Measurements from ENCODE around the gene ZNF76. TPM values are rescaled to one million over a fixed set of nuclear protein-coding genes. Genes with fewer than 3 reads are reported as not detected.
"Not testable (repeated sequence)": the region's sequence is repeated elsewhere in the genome, so short reads cannot be mapped to it uniquely, and the experiment has no call there.

The ZNF76 gene
- total RNA-seq, 4 donors from 2014 or later, result 19.6 to 52.5 (median 27.5) TPM

GRCh38 chr6:35327349-35328027, 68.0 kb downstream of the ZNF76 start:
- peaks cover 12% of the 10 kb centered on the region for H3K36me3 ChIP-seq
- DNase-seq (ENCODE audit: low spot score in 2 of 2), result no peak
- no peaks in the 10 kb centered on the region for H3K27me3 ChIP-seq
- H3K4me1 ChIP-seq, result no peaks in the 10 kb centered on the region
- H3K4me3 ChIP-seq, result no peak overlapping the region
- WGBS, result 52% methylated on average over 6 of the region's 7 CpGs
- H3K9me3 ChIP-seq, result no peaks in the 10 kb centered on the region
- TF ChIP-seq CTCF (IDR thresholded peaks at IDR 0.05), result peak in 1 of 2 donors; percentile 41
- no peak for TF ChIP-seq EP300 (IDR thresholded peaks at IDR 0.05)
- no peak overlapping the region for H3K27ac ChIP-seq

GRCh38 chr6:35328108-35328723, 68.7 kb downstream of the ZNF76 start:
- Histone ChIP-seq H3K4me3 (no peak overlapping the region), H3K36me3 (peaks cover 10% of the 10 kb centered on the region), H3K4me1 (no peaks in the 10 kb centered on the region), H3K27me3 (no peaks in the 10 kb centered on the region), H3K9me3 (no peaks in the 10 kb centered on the region), H3K27ac (no peak overlapping the region)
- no peak for TF ChIP-seq POLR2A (IDR thresholded peaks at IDR 0.05)
- no peak for TF ChIP-seq EP300 (IDR thresholded peaks at IDR 0.05)
- no peak for TF ChIP-seq POLR2AphosphoS5 (IDR thresholded peaks at IDR 0.05)
- TF ChIP-seq CTCF (IDR thresholded peaks at IDR 0.05), result no peak
- no peak for DNase-seq (ENCODE audit: low spot score in 2 of 2)
- 100% methylated on average over 1 of the region's 1 CpG for WGBS

GRCh38 chr6:35328965-35329364, 69.4 kb downstream of the ZNF76 start:
- not testable (repeated sequence) for H3K27me3 ChIP-seq; H3K4me1 ChIP-seq; H3K36me3 ChIP-seq; DNase-seq (ENCODE audit: low spot score in 2 of 2); H3K27ac ChIP-seq; H3K9me3 ChIP-seq; H3K4me3 ChIP-seq
- WGBS, result 92% methylated on average over 8 of the region's 8 CpGs

- TF ChIP-seq POLR2AphosphoS5 (IDR thresholded peaks at IDR 0.05) (no peak), EP300 (IDR thresholded peaks at IDR 0.05) (no peak), POLR2A (IDR thresholded peaks at IDR 0.05) (no peak), CTCF (IDR thresholded peaks at IDR 0.05) (no peak)
- Histone ChIP-seq H3K27ac (no peak overlapping the region), H3K36me3 (no peaks in the 10 kb centered on the region), H3K4me1 (no peaks in the 10 kb centered on the region), H3K9me3 (no peaks in the 10 kb centered on the region), H3K27me3 (no peaks in the 10 kb centered on the region), H3K4me3 (no peak overlapping the region)
- 92% methylated on average over 9 of the region's 9 CpGs for WGBS
- no peak for DNase-seq (ENCODE audit: low spot score in 2 of 2)
Observed at GRCh38 chr6:35330541-35331119, 71.1 kb downstream of the ZNF76 start.

- 75% methylated on average over 8 of the region's 9 CpGs for WGBS
- H3K9me3 ChIP-seq; H3K36me3 ChIP-seq; H3K27me3 ChIP-seq; H3K4me1 ChIP-seq; DNase-seq (ENCODE audit: low spot score in 2 of 2); H3K4me3 ChIP-seq; H3K27ac ChIP-seq: not testable (repeated sequence)
Observed at GRCh38 chr6:35332074-35332887, 72.7 kb downstream of the ZNF76 start.

GRCh38 chr6:35341557-35341956, 82.0 kb downstream of the ZNF76 start:
- no peak for DNase-seq (ENCODE audit: low spot score in 2 of 2)

More at GRCh38 chr6:35341557-35341956, 82.0 kb downstream of the ZNF76 start:
- 55% methylated on average over 13 of the region's 13 CpGs for WGBS
- TF ChIP-seq EP300 (IDR thresholded peaks at IDR 0.05), result no peak
- no peak for TF ChIP-seq CTCF (IDR thresholded peaks at IDR 0.05)
- TF ChIP-seq POLR2A (IDR thresholded peaks at IDR 0.05), result no peak
- TF ChIP-seq POLR2AphosphoS5 (IDR thresholded peaks at IDR 0.05), result no peak
- no peak overlapping the region for H3K4me3 ChIP-seq
- H3K27me3 ChIP-seq, result no peaks in the 10 kb centered on the region
- H3K36me3 ChIP-seq, result peaks cover 3% of the 10 kb centered on the region
- H3K9me3 ChIP-seq, result no peaks in the 10 kb centered on the region
- peak overlapping the region; percentile 34 for H3K27ac ChIP-seq
- H3K4me1 ChIP-seq, result peaks cover 32% of the 10 kb centered on the region

Data from suprapubic skin (tissue), 4 donors.